ENCODE data around the gene SLC13A3. TPM values are rescaled to one million over a fixed set of nuclear protein-coding genes. Genes with fewer than 3 reads are reported as not detected.

Gene SLC13A3
- total and polyA plus RNA-seq, 2 donors (not counting 3 experiments of a cell fraction or from before 2014, with no cell fraction given) = 0.11 to 0.40 TPM

GRCh38 chr20:46647469-46647868 is 3.8 kb downstream of the SLC13A3 start:
- BruUV-seq (replicated peaks) = no TSS peak
- H3K4me3 ChIP-seq (replicated peaks in 1 of 3; ENCODE audit: insufficient read depth in 1 of 3, low read depth in 1 of 3, low read length in 3 of 3) = no peak overlapping the region
- CTCF ChIA-PET = interaction anchor here (1.0 to 1.2 kb wide), 3 partner anchors 14 to 105 kb away, joined by 3 read pairs; no protein-coding TSS in a partner anchor
- TF ChIP-seq MAX (IDR thresholded peaks at IDR 0.05; ENCODE audit: insufficient read depth, insufficient read length) = no peak
- TF ChIP-seq POLR2A (IDR thresholded peaks at IDR 0.05; ENCODE audit: low read depth, low read length) = no peak
- TF ChIP-seq FOS (IDR thresholded peaks at IDR 0.05; ENCODE audit: borderline replicate concordance, insufficient read depth, low read length) = no peak
- no peak for TF ChIP-seq JUN (IDR thresholded peaks at IDR 0.05; ENCODE audit: borderline replicate concordance, insufficient read depth, insufficient read length, low read depth)
- no peak for TF ChIP-seq MYC (IDR thresholded peaks at IDR 0.05; ENCODE audit: low read depth, low read length)
- TF ChIP-seq EZH2 (IDR thresholded peaks at IDR 0.05; ENCODE audit: borderline replicate concordance, low read depth, low read length, severe bottlenecking) = no peak
- no peak for TF ChIP-seq CTCF (IDR thresholded peaks at IDR 0.05; ENCODE audit: extremely low read depth in 1 of 2, insufficient read depth in 1 of 2, low read depth in 1 of 2, low read length in 2 of 2)
- TF ChIP-seq GATA2 (IDR thresholded peaks at IDR 0.05; ENCODE audit: insufficient read depth, insufficient read length, low read depth, low read length) = no peak
- no peak for TF ChIP-seq POLR2AphosphoS5 (IDR thresholded peaks at IDR 0.05; ENCODE audit: insufficient read depth, low read depth, low read length)
- no peak overlapping the region for H3K9ac ChIP-seq (replicated peaks; ENCODE audit: extremely low read depth, insufficient read depth, low read length)
- POLR2A ChIA-PET = no interaction called here
- H3K36me3 ChIP-seq (ENCODE audit: control insufficient read depth in 2 of 2, extremely low read depth in 1 of 2, insufficient read depth in 2 of 2, low read length in 2 of 2) = no peaks in the 10 kb centered on the region
- H4K20me1 ChIP-seq (replicated peaks; ENCODE audit: control insufficient read depth, extremely low read depth, insufficient read depth, low read length) = no peaks in the 10 kb centered on the region
- no peak for FAIRE-seq
- H3K27ac ChIP-seq (ENCODE audit: insufficient read depth, low read depth, low read length) = no peak overlapping the region
- intact Hi-C loops (cut with micrococcal nuclease) (no loop called here), dilution Hi-C loops (cut with MboI; ENCODE audit: extremely low pct_ligation_motif_present, low sequenced_read_pairs) (no loop called here)
- H2AFZ ChIP-seq (ENCODE audit: low read depth, low read length) = no peak overlapping the region
- H3K4me2 ChIP-seq (ENCODE audit: insufficient read depth, low read length) = no peak overlapping the region
- H3K9me1 ChIP-seq (replicated peaks; ENCODE audit: control insufficient read depth, extremely low read depth, insufficient read depth, low read length) = no peaks in the 10 kb centered on the region
- no peak for DNase-seq (ENCODE audit: low read depth, low spot score)
- H3K79me2 ChIP-seq (ENCODE audit: control insufficient read depth, insufficient read depth, low read length) = no peaks in the 10 kb centered on the region
- peaks cover 3 to 16% of the 10 kb centered on the region in 2 experiments for H3K27me3 ChIP-seq (ENCODE audit: control insufficient read depth in 2 of 2, insufficient read depth in 2 of 2, low read length in 2 of 2)
- no peaks in the 10 kb centered on the region for H3K9me3 ChIP-seq (replicated peaks; ENCODE audit: control insufficient read depth, insufficient read depth, low read length)
- H3K4me1 ChIP-seq (ENCODE audit: control insufficient read depth, extremely low read depth, insufficient read depth, low read length) = no peaks in the 10 kb centered on the region
